H1 (cell line): ENCODE measurements around the gene ATP13A2. TPM values are rescaled to one million over a fixed set of nuclear protein-coding genes. Genes with fewer than 3 reads are reported as not detected.

Experiments used
- EP300 ChIP-seq, 2 experiments: IDR thresholded peaks; 1 replicate in 1 of 2; 2 replicates in 1 of 2; pipeline ENCODE4 v1.6.1; 2011 to 2012; ENCODE audit warnings: low read depth in 2 of 2, low read length in 2 of 2, mild to moderate bottlenecking in 2 of 2, borderline replicate concordance in 1 of 2, inconsistent platforms in 1 of 2, moderate library complexity in 1 of 2
- JUN ChIP-seq: IDR thresholded peaks from 2 replicates; pipeline ENCODE4 v1.6.1; 2011; ENCODE audit warnings: low read depth, mild to moderate bottlenecking, improper control_type of control experiment, low read length
- SRF ChIP-seq: IDR thresholded peaks from 2 replicates; pipeline ENCODE4 v1.6.1; 2011; ENCODE audit warnings: mild to moderate bottlenecking, low read depth, low read length, moderate library complexity
- TBP ChIP-seq: IDR thresholded peaks from 2 replicates; pipeline ENCODE4 v1.6.1; 2011; ENCODE audit warnings: low read depth, low read length, improper control_type of control experiment
- TCF12 ChIP-seq: IDR thresholded peaks from 2 replicates; pipeline ENCODE4 v1.6.1; 2011; ENCODE audit warnings: low read depth, mild to moderate bottlenecking, low read length
- polyA plus RNA-seq, 7 experiments: library from polyadenylated mRNA; depleted of rRNA in 3 of 7; stranded (reverse) in 5 of 7; unstranded in 2 of 7; fragments of >200 nt in 5 of 7; fragments of 200-250 nt in 2 of 7; gene quantifications; 1 replicate in 5 of 7; 2 replicates in 1 of 7; 4 replicates in 1 of 7; pipeline versions ENCODE4 v1.2.1 to v1.2.3, GENCODE V29; 2011 to 2013; ENCODE audit warnings: missing spikeins in 2 of 7, mixed read lengths in 2 of 7
- total RNA-seq: library from RNA; stranded (reverse); fragmentation: NEBNext Ultra II Directional; extraction: Animal tissue kit (Norgen Biotek cat#: 25700); gene quantifications from 2 replicates; pipeline ENCODE4 v1.2.1, GENCODE V29; 2021

The ATP13A2 gene
- total and polyA plus RNA-seq, 2 of the 8 experiments (the other 6 are each of a cell fraction or from before 2014, with no cell fraction given) = 82.1 to 83.6 TPM

- TF ChIP-seq EP300 (IDR thresholded peaks at IDR 0.05; ENCODE audit: borderline replicate concordance in 1 of 2, low read depth in 2 of 2, low read length in 2 of 2) = no peak
- TF ChIP-seq TBP = no peak
- TF ChIP-seq JUN = no peak
- no peak for TF ChIP-seq SRF
- no peak for TF ChIP-seq TCF12
These were observed 44.1 kb upstream of the ATP13A2 start (continued) for GRCh38 chr1:17055801-17056200.
